Measurements from ENCODE around the gene PCIF1.
"Not testable (repeated sequence)": the region's sequence is repeated elsewhere in the genome, so short reads cannot be mapped to it uniquely, and the experiment has no call there.

Gene PCIF1

GRCh38 chr20:45948261-45948733 is 13.8 kb downstream of the PCIF1 start:
- no peak for DNase-seq

- no peak for DNase-seq
Observed at GRCh38 chr20:45948742-45949541, 14.5 kb downstream of the PCIF1 start.

GRCh38 chr20:45949542-45950329 is 15.3 kb downstream of the PCIF1 start:
- DNase-seq: peak in 1 of 2 experiments; percentile 7

- DNase-seq: no peak
Observed at GRCh38 chr20:45950330-45950646, 15.8 kb downstream of the PCIF1 start.

GRCh38 chr20:45951925-45952834 is 17.7 kb downstream of the PCIF1 start:
- DNase-seq: no peak

GRCh38 chr20:45952861-45953260 is 18.4 kb downstream of the PCIF1 start:
- no peak for DNase-seq

- DNase-seq: no peak
Observed at GRCh38 chr20:45953672-45954071, 19.2 kb downstream of the PCIF1 start.

- not testable (repeated sequence) for DNase-seq
Observed at GRCh38 chr20:45956326-45956725, 21.8 kb downstream of the PCIF1 start.

- DNase-seq: no peak
Observed at GRCh38 chr20:45957021-45957941, 22.8 kb downstream of the PCIF1 start.

GRCh38 chr20:45958593-45958992 is 24.1 kb downstream of the PCIF1 start:
- no peak for DNase-seq

- no peak for DNase-seq
Observed at GRCh38 chr20:45959126-45959525, 24.6 kb downstream of the PCIF1 start.

GRCh38 chr20:45959956-45960630 is 25.6 kb downstream of the PCIF1 start:
- no peak for DNase-seq

GRCh38 chr20:45962031-45962755 is 27.7 kb downstream of the PCIF1 start:
- DNase-seq: no peak

- DNase-seq: peak; percentile 72 to 75
Observed at GRCh38 chr20:45963059-45964005, 28.8 kb downstream of the PCIF1 start.

GRCh38 chr20:45964006-45964400 is 29.5 kb downstream of the PCIF1 start:
- DNase-seq: no peak

GRCh38 chr20:45965169-45966002 is 30.9 kb downstream of the PCIF1 start:
- no peak for DNase-seq

GRCh38 chr20:45967551-45968080 is 33.1 kb downstream of the PCIF1 start:
- no peak for DNase-seq

- DNase-seq: no peak
Observed at GRCh38 chr20:45968081-45968671, 33.7 kb downstream of the PCIF1 start.

Measured in SHP77 (cell line).